Measurements from ENCODE around the gene BPIFB6. TPM values are rescaled to one million over a fixed set of nuclear protein-coding genes. Genes with fewer than 3 reads are reported as not detected.

BPIFB6 gene
- total and polyA plus RNA-seq, 2 donors (not counting 3 experiments of a cell fraction or from before 2014, with no cell fraction given), result not detected

DNA sequence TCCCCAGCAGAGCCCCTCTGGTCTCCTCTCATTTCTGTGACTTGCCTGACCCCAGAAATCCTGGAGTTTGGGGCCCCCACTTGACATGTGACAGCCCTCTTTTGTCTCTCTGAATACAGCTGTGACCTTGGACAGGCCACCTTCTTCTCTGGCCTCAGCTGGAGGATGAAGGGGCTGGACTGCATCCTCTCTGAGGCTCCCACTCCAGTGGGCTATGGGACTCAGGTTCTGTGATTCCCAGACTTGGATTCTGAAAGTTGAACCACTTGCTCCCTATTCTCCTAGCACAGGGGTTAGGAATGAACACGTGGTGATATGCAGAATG lies 31.3 kb downstream of the BPIFB6 start:
- Histone ChIP-seq H3K9ac (replicated peaks; ENCODE audit: extremely low read depth, insufficient read depth, low read length) (no peak overlapping the region), H3K79me2 (ENCODE audit: control insufficient read depth, insufficient read depth, low read length) (no peaks in the 10 kb centered on the region), H2AFZ (ENCODE audit: low read depth, low read length) (no peak overlapping the region), H3K36me3 (ENCODE audit: control insufficient read depth in 2 of 2, extremely low read depth in 1 of 2, insufficient read depth in 2 of 2, low read length in 2 of 2) (no peaks in the 10 kb centered on the region), H3K4me2 (ENCODE audit: insufficient read depth, low read length) (no peak overlapping the region), H3K4me3 (replicated peaks in 1 of 3; ENCODE audit: insufficient read depth in 1 of 3, low read depth in 1 of 3, low read length in 3 of 3) (no peak overlapping the region), H3K4me1 (ENCODE audit: control insufficient read depth, extremely low read depth, insufficient read depth, low read length) (no peaks in the 10 kb centered on the region), H3K9me1 (replicated peaks; ENCODE audit: control insufficient read depth, extremely low read depth, insufficient read depth, low read length) (no peaks in the 10 kb centered on the region), H3K27me3 (ENCODE audit: control insufficient read depth in 2 of 2, insufficient read depth in 2 of 2, low read length in 2 of 2) (no peaks in the 10 kb centered on the region), H3K9me3 (replicated peaks; ENCODE audit: control insufficient read depth, insufficient read depth, low read length) (no peaks in the 10 kb centered on the region), H3K27ac (ENCODE audit: insufficient read depth, low read depth, low read length) (no peak overlapping the region), H4K20me1 (replicated peaks; ENCODE audit: control insufficient read depth, extremely low read depth, insufficient read depth, low read length) (no peaks in the 10 kb centered on the region)
- DNase-seq (ENCODE audit: low read depth, low spot score) (no peak), FAIRE-seq (no peak)
- no TSS peak for BruUV-seq (replicated peaks)
- intact Hi-C loops (cut with micrococcal nuclease), result no loop called here
- dilution Hi-C loops (cut with MboI; ENCODE audit: extremely low pct_ligation_motif_present, low sequenced_read_pairs), result no loop called here
- TF ChIP-seq MAX (IDR thresholded peaks at IDR 0.05; ENCODE audit: insufficient read depth, insufficient read length) (no peak), EZH2 (IDR thresholded peaks at IDR 0.05; ENCODE audit: borderline replicate concordance, low read depth, low read length, severe bottlenecking) (no peak), MYC (IDR thresholded peaks at IDR 0.05; ENCODE audit: low read depth, low read length) (no peak), POLR2AphosphoS5 (IDR thresholded peaks at IDR 0.05; ENCODE audit: insufficient read depth, low read depth, low read length) (no peak), FOS (IDR thresholded peaks at IDR 0.05; ENCODE audit: borderline replicate concordance, insufficient read depth, low read length) (no peak), JUN (IDR thresholded peaks at IDR 0.05; ENCODE audit: borderline replicate concordance, insufficient read depth, insufficient read length, low read depth) (no peak), GATA2 (IDR thresholded peaks at IDR 0.05; ENCODE audit: insufficient read depth, insufficient read length, low read depth, low read length) (no peak), CTCF (IDR thresholded peaks at IDR 0.05; ENCODE audit: extremely low read depth in 1 of 2, insufficient read depth in 1 of 2, low read depth in 1 of 2, low read length in 2 of 2) (no peak), POLR2A (IDR thresholded peaks at IDR 0.05; ENCODE audit: low read depth, low read length) (no peak)
- CTCF ChIA-PET, result no interaction called here
- POLR2A ChIA-PET, result no interaction called here

Data from endothelial cell of umbilical vein (primary cell).